ENCODE measurements around the gene SLC6A3.

DNA sequence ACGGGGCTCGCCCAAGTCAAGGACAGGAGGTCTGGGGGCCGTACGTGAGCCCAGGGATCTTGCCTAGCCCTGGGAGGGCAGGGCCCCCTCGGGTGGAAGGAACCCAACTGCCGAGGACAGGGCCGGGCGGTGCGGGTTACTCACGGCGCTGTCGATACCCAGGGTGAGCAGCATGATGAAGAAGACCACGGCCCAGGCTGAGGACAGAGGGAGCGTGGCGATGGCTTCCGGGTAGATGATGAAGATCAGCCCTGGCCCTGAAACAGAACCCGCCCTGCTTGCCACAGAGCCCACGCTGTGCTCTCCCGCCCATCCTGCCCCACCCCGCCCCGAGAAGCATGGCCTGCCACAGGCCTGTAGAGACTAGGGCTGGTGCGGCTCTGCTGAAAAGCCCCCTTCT is 34.1 kb downstream of the SLC6A3 start:
- TF ChIP-seq, protein P1, sequence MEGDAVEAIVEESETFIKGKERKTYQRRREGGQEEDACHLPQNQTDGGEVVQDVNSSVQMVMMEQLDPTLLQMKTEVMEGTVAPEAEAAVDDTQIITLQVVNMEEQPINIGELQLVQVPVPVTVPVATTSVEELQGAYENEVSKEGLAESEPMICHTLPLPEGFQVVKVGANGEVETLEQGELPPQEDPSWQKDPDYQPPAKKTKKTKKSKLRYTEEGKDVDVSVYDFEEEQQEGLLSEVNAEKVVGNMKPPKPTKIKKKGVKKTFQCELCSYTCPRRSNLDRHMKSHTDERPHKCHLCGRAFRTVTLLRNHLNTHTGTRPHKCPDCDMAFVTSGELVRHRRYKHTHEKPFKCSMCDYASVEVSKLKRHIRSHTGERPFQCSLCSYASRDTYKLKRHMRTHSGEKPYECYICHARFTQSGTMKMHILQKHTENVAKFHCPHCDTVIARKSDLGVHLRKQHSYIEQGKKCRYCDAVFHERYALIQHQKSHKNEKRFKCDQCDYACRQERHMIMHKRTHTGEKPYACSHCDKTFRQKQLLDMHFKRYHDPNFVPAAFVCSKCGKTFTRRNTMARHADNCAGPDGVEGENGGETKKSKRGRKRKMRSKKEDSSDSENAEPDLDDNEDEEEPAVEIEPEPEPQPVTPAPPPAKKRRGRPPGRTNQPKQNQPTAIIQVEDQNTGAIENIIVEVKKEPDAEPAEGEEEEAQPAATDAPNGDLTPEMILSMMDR (IDR thresholded peaks at IDR 0.05; ENCODE audit: insufficient read depth, low read length), result no peak
- no peak for TF ChIP-seq REST (IDR thresholded peaks at IDR 0.05; ENCODE audit: insufficient replicate concordance, low read depth)
- no peak for TF ChIP-seq SPI1 (IDR thresholded peaks at IDR 0.05; ENCODE audit: borderline replicate concordance, low read depth)
- TF ChIP-seq GABPA (IDR thresholded peaks at IDR 0.05; ENCODE audit: low read depth), result no peak
